Measurements from ENCODE around the gene AP1S2.

The AP1S2 gene

GRCh38 chrX:15854712-15855567, at the start of gene AP1S2:
Gene AP1S2 (minus strand): TSS chrX:15854813. CDS start chrX:15852524, 2,289 bp downstream.
- peak; percentile 98 for DNase-seq
- peak within 1 kb of the TSS; percentile 96 for H3K4me3 Mint-ChIP-seq
- H3K36me3 Mint-ChIP-seq (ENCODE audit: low read depth), result peaks cover 19% of the 10 kb centered on the region
- H3K27ac Mint-ChIP-seq, result peak within 1 kb of the TSS; percentile 97
- TF ChIP-seq, protein P1, sequence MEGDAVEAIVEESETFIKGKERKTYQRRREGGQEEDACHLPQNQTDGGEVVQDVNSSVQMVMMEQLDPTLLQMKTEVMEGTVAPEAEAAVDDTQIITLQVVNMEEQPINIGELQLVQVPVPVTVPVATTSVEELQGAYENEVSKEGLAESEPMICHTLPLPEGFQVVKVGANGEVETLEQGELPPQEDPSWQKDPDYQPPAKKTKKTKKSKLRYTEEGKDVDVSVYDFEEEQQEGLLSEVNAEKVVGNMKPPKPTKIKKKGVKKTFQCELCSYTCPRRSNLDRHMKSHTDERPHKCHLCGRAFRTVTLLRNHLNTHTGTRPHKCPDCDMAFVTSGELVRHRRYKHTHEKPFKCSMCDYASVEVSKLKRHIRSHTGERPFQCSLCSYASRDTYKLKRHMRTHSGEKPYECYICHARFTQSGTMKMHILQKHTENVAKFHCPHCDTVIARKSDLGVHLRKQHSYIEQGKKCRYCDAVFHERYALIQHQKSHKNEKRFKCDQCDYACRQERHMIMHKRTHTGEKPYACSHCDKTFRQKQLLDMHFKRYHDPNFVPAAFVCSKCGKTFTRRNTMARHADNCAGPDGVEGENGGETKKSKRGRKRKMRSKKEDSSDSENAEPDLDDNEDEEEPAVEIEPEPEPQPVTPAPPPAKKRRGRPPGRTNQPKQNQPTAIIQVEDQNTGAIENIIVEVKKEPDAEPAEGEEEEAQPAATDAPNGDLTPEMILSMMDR (IDR thresholded peaks at IDR 0.05), result no peak
- H3K9me3 Mint-ChIP-seq, result no peaks in the 10 kb centered on the region
- peaks cover 11% of the 10 kb centered on the region for H3K27me3 Mint-ChIP-seq (ENCODE audit: low read depth, poor library complexity)
- H3K4me1 Mint-ChIP-seq, result peaks cover 52% of the 10 kb centered on the region

GRCh38 chrX:15903186-15903681, 48.6 kb upstream of the AP1S2 start:
- H3K36me3 Mint-ChIP-seq (ENCODE audit: low read depth), result peaks cover 12% of the 10 kb centered on the region
- peaks cover 30% of the 10 kb centered on the region for H3K9me3 Mint-ChIP-seq
- TF ChIP-seq, protein P1 (IDR thresholded peaks at IDR 0.05), result no peak
- H3K27me3 Mint-ChIP-seq (ENCODE audit: low read depth, poor library complexity), result no peaks in the 10 kb centered on the region
- peaks cover 25% of the 10 kb centered on the region for H3K4me1 Mint-ChIP-seq
- no peak for DNase-seq
- H3K4me3 Mint-ChIP-seq, result no peak overlapping the region
- H3K27ac Mint-ChIP-seq, result no peak overlapping the region

- TF ChIP-seq, protein P1 (IDR thresholded peaks at IDR 0.05), result no peak
- no peak for DNase-seq
- H3K4me3 Mint-ChIP-seq, result no peak overlapping the region
- peaks cover 5% of the 10 kb centered on the region for H3K36me3 Mint-ChIP-seq (ENCODE audit: low read depth)
- H3K4me1 Mint-ChIP-seq, result peaks cover 15% of the 10 kb centered on the region
- H3K27ac Mint-ChIP-seq, result no peak overlapping the region
- peaks cover 8% of the 10 kb centered on the region for H3K27me3 Mint-ChIP-seq (ENCODE audit: low read depth, poor library complexity)
- peaks cover 21% of the 10 kb centered on the region for H3K9me3 Mint-ChIP-seq
These were observed 40.7 kb upstream of the AP1S2 start for GRCh38 chrX:15895334-15895733.

- H3K36me3 Mint-ChIP-seq (ENCODE audit: low read depth), result peaks cover 3% of the 10 kb centered on the region
- no peak for DNase-seq
These were observed 40.1 kb upstream of the AP1S2 start for GRCh38 chrX:15894724-15895123.

DNA sequence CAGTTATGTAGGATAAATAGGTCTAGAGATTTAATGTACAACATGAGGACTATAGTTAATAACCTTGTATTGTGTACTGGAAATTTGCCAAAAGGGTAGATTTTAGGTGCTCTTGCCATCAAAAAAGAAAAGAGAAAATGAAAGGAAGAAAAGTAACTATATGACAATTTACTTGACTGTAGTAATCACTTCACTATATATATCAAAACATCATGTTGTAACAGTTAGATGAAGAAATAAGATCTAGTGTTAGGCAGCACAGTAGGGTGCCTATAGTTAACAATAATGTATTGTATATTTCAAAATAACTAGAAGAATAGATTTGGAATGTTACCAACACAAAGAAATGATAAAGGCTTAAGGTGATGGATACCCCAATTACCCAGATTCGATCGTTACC, 35.9 kb upstream of the AP1S2 start:
- DNase-seq, result no peak
- H3K27me3 Mint-ChIP-seq (ENCODE audit: low read depth, poor library complexity), result peaks cover 8% of the 10 kb centered on the region
- TF ChIP-seq, protein P1 (IDR thresholded peaks at IDR 0.05), result no peak
- peaks cover 20% of the 10 kb centered on the region for H3K4me1 Mint-ChIP-seq
- H3K27ac Mint-ChIP-seq, result no peak overlapping the region
- H3K36me3 Mint-ChIP-seq (ENCODE audit: low read depth), result no peaks in the 10 kb centered on the region
- peaks cover 7% of the 10 kb centered on the region for H3K9me3 Mint-ChIP-seq
- no peak overlapping the region for H3K4me3 Mint-ChIP-seq

More at GRCh38 chrX:15894724-15895123, 40.1 kb upstream of the AP1S2 start:
- TF ChIP-seq, protein P1 (IDR thresholded peaks at IDR 0.05), result no peak
- H3K4me3 Mint-ChIP-seq, result no peak overlapping the region
- no peak overlapping the region for H3K27ac Mint-ChIP-seq
- peaks cover 15% of the 10 kb centered on the region for H3K4me1 Mint-ChIP-seq
- H3K9me3 Mint-ChIP-seq, result peaks cover 16% of the 10 kb centered on the region
- peaks cover 8% of the 10 kb centered on the region for H3K27me3 Mint-ChIP-seq (ENCODE audit: low read depth, poor library complexity)
